ENCODE results near the gene NFATC2. TPM values are rescaled to one million over a fixed set of nuclear protein-coding genes. Genes with fewer than 3 reads are reported as not detected.

Gene NFATC2
- total RNA-seq, 2 experiments from 2014 or later = 32.5 to 33.2 TPM

DNA sequence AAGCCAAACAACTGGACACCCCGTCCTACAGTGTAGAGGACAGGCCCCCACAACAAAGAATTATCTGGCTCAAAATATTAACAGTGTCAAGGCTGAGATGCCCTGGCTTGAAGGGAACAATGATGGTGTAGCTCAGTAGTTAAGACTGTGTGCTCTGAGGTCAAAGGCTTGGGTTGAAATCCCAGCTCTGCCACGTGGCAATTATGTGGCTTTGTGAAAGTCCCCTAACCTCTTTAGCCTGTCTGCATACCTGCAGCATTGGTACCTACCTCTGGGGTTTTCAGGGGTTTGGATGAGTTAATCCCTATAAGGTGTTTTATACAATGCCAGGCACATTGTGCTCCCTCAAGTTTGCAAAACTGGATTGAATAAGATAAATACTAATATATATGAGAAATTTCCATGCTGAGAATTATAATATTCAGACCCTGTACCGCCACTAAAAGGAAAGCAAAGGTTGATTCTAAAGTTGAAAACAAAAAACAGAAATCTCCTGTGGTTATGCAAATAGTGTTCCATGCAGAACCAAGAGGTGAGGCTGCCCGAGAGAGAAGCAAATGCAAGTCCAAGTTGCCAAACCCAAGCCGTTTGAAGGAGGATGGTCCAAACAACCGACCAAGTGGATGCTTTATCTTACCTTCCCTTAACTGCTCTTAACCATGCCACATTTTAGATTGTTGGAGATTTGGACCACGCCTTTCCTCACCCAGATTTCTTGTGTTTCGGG is 199.8 kb downstream of the NFATC2 start:
- DNase-seq (no peak), ATAC-seq (ENCODE audit: poor library complexity) (no peak)
- Histone ChIP-seq H3K27me3 (ENCODE audit: control insufficient read depth in 1 of 2, insufficient read depth in 2 of 2, low read length in 2 of 2) (no peaks in the 10 kb centered on the region), H3K4me1 (ENCODE audit: insufficient read depth, low read length) (peaks cover 2% of the 10 kb centered on the region), H3K27ac (ENCODE audit: low read depth in 1 of 2, low read length in 2 of 2) (no peak overlapping the region), H3K9me3 (ENCODE audit: control insufficient read depth in 1 of 2, insufficient read depth in 1 of 2, low read length in 2 of 2) (no peaks in the 10 kb centered on the region), H3K4me3 (ENCODE audit: low read length) (no peak overlapping the region), H3K36me3 (ENCODE audit: insufficient read depth, low read length) (no peaks in the 10 kb centered on the region)
- no peaks in the 10 kb centered on the region for H3K4me1 Mint-ChIP-seq (ENCODE audit: low read depth)
- H3K36me3 Mint-ChIP-seq (ENCODE audit: low read depth) = peaks cover 4% of the 10 kb centered on the region
- TF ChIP-seq, protein P1, sequence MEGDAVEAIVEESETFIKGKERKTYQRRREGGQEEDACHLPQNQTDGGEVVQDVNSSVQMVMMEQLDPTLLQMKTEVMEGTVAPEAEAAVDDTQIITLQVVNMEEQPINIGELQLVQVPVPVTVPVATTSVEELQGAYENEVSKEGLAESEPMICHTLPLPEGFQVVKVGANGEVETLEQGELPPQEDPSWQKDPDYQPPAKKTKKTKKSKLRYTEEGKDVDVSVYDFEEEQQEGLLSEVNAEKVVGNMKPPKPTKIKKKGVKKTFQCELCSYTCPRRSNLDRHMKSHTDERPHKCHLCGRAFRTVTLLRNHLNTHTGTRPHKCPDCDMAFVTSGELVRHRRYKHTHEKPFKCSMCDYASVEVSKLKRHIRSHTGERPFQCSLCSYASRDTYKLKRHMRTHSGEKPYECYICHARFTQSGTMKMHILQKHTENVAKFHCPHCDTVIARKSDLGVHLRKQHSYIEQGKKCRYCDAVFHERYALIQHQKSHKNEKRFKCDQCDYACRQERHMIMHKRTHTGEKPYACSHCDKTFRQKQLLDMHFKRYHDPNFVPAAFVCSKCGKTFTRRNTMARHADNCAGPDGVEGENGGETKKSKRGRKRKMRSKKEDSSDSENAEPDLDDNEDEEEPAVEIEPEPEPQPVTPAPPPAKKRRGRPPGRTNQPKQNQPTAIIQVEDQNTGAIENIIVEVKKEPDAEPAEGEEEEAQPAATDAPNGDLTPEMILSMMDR (IDR thresholded peaks at IDR 0.05) = no peak
- H3K9me3 Mint-ChIP-seq = peaks cover 10% of the 10 kb centered on the region
- H3K27ac Mint-ChIP-seq = no peak overlapping the region
- intact Hi-C loops (cut with DNase I, micrococcal nuclease) = no loop called here
- no peaks in the 10 kb centered on the region for H3K27me3 Mint-ChIP-seq
- ChIA-PET CTCF (no interaction called here), POLR2A (no interaction called here)
- H3K4me3 Mint-ChIP-seq = no peak overlapping the region

GRCh38 chr20:51341581-51341980 is 200.9 kb downstream of the NFATC2 start:
- no peak overlapping the region for H3K27ac ChIP-seq (ENCODE audit: low read depth in 1 of 2, low read length in 2 of 2)
- no peaks in the 10 kb centered on the region for H3K27me3 Mint-ChIP-seq
- H3K27ac Mint-ChIP-seq = no peak overlapping the region
- ChIA-PET POLR2A (no interaction called here), CTCF (no interaction called here)
- H3K4me1 Mint-ChIP-seq (ENCODE audit: low read depth) = no peaks in the 10 kb centered on the region
- H3K4me3 ChIP-seq (ENCODE audit: low read length) = no peak overlapping the region
- no peaks in the 10 kb centered on the region for H3K36me3 ChIP-seq (ENCODE audit: insufficient read depth, low read length)
- ATAC-seq (ENCODE audit: poor library complexity) (no peak), DNase-seq (no peak)
- H3K36me3 Mint-ChIP-seq (ENCODE audit: low read depth) = peaks cover 4% of the 10 kb centered on the region
- no peaks in the 10 kb centered on the region for H3K9me3 ChIP-seq (ENCODE audit: control insufficient read depth in 1 of 2, insufficient read depth in 1 of 2, low read length in 2 of 2)
- TF ChIP-seq, protein P1 (IDR thresholded peaks at IDR 0.05) = no peak
- no peak overlapping the region for H3K4me3 Mint-ChIP-seq
- intact Hi-C loops (cut with DNase I, micrococcal nuclease) = no loop called here
- peaks cover 6% of the 10 kb centered on the region for H3K4me1 ChIP-seq (ENCODE audit: insufficient read depth, low read length)
- peaks cover 10% of the 10 kb centered on the region for H3K9me3 Mint-ChIP-seq
- H3K27me3 ChIP-seq (ENCODE audit: control insufficient read depth in 1 of 2, insufficient read depth in 2 of 2, low read length in 2 of 2) = no peaks in the 10 kb centered on the region

DNA sequence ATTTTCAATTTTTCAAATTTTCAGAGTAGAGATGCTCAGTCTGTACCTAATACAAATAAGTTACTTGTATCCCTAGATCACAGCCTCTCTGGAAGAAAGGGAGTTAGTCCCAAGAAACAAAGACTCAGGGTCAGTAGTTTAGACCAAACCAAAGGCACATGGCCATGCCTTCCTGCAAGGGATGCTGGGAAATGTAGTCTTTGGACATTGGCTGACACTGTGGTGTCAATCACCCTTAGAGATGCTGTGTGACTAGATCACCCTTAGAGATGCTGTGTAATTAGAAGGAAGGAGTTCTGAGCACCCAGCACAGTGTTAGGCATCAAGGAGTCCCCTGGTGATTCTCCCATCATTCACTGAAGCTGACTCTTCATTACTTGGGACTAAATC is 202.1 kb downstream of the NFATC2 start:
- Mint-ChIP-seq H3K4me3 (no peak overlapping the region), H3K36me3 (ENCODE audit: low read depth) (peaks cover 4% of the 10 kb centered on the region), H3K4me1 (ENCODE audit: low read depth) (no peaks in the 10 kb centered on the region), H3K9me3 (peaks cover 10% of the 10 kb centered on the region), H3K27me3 (no peaks in the 10 kb centered on the region), H3K27ac (no peak overlapping the region)
- ATAC-seq (ENCODE audit: poor library complexity) (no peak), DNase-seq (no peak)
- ChIA-PET CTCF (no interaction called here), POLR2A (no interaction called here)
- Histone ChIP-seq H3K4me1 (ENCODE audit: insufficient read depth, low read length) (peaks cover 6% of the 10 kb centered on the region), H3K27ac (ENCODE audit: low read depth in 1 of 2, low read length in 2 of 2) (no peak overlapping the region), H3K4me3 (ENCODE audit: low read length) (no peak overlapping the region), H3K9me3 (ENCODE audit: control insufficient read depth in 1 of 2, insufficient read depth in 1 of 2, low read length in 2 of 2) (no peaks in the 10 kb centered on the region), H3K27me3 (ENCODE audit: control insufficient read depth in 1 of 2, insufficient read depth in 2 of 2, low read length in 2 of 2) (no peaks in the 10 kb centered on the region), H3K36me3 (ENCODE audit: insufficient read depth, low read length) (no peaks in the 10 kb centered on the region)
- TF ChIP-seq, protein P1 (IDR thresholded peaks at IDR 0.05) = no peak
- intact Hi-C loops (cut with DNase I, micrococcal nuclease) = no loop called here
